ENCODE data around the gene SKI. TPM values are rescaled to one million over a fixed set of nuclear protein-coding genes. Genes with fewer than 3 reads are reported as not detected.

SKI gene
- total RNA-seq, 2 donors from 2014 or later, result 65.4 to 79.2 TPM

- Histone ChIP-seq H3K36me3 (ENCODE audit: control insufficient read depth, insufficient read depth, low read length) (no peaks in the 10 kb centered on the region), H3K9me3 (ENCODE audit: control insufficient read depth, low read length) (no peaks in the 10 kb centered on the region), H3K27me3 (ENCODE audit: control insufficient read depth, insufficient read depth, low read length, poor library complexity, severe bottlenecking) (no peaks in the 10 kb centered on the region), H3K4me3 (ENCODE audit: low read length) (peak overlapping the region; percentile 78), H3K4me1 (ENCODE audit: control insufficient read depth, insufficient read depth, low read length) (no peaks in the 10 kb centered on the region), H3K27ac (ENCODE audit: low read depth, low read length) (no peak overlapping the region), H3K9ac (ENCODE audit: extremely low read depth, low read length, poor library complexity, severe bottlenecking) (no peak overlapping the region)
- no peaks in the 10 kb centered on the region for H3K27me3 Mint-ChIP-seq (ENCODE audit: insufficient read depth)
- H3K4me3 Mint-ChIP-seq, result peak overlapping the region; percentile 58
- WGBS, 2 experiments (ENCODE audit: insufficient coverage in 1 of 2, insufficient read length in 1 of 2), result 50 to 54% methylated on average over 13 to 24 of the region's 24 CpGs
- DNase-seq, result peak; percentile 93
- no peaks in the 10 kb centered on the region for H3K36me3 Mint-ChIP-seq (ENCODE audit: low read depth)
- peaks cover 5% of the 10 kb centered on the region for H3K4me1 Mint-ChIP-seq
- no peaks in the 10 kb centered on the region for H3K9me3 Mint-ChIP-seq
- peak overlapping the region; percentile 91 for H3K27ac Mint-ChIP-seq
- TF ChIP-seq CTCF (conservative IDR thresholded peaks at IDR 0.05), result peak; percentile 28
Observed at GRCh38 chr1:2199042-2199810, 28.9 kb upstream of the SKI start.

- Mint-ChIP-seq H3K27ac (no peak overlapping the region), H3K4me1 (peaks cover 7% of the 10 kb centered on the region), H3K36me3 (ENCODE audit: low read depth) (no peaks in the 10 kb centered on the region), H3K4me3 (no peak overlapping the region), H3K9me3 (no peaks in the 10 kb centered on the region), H3K27me3 (ENCODE audit: insufficient read depth) (no peaks in the 10 kb centered on the region)
- no peak for TF ChIP-seq CTCF (conservative IDR thresholded peaks at IDR 0.05)
- Histone ChIP-seq H3K27me3 (ENCODE audit: control insufficient read depth, insufficient read depth, low read length, poor library complexity, severe bottlenecking) (no peaks in the 10 kb centered on the region), H3K4me3 (ENCODE audit: low read length) (no peak overlapping the region), H3K9ac (ENCODE audit: extremely low read depth, low read length, poor library complexity, severe bottlenecking) (no peak overlapping the region), H3K4me1 (ENCODE audit: control insufficient read depth, insufficient read depth, low read length) (no peaks in the 10 kb centered on the region), H3K36me3 (ENCODE audit: control insufficient read depth, insufficient read depth, low read length) (no peaks in the 10 kb centered on the region), H3K27ac (ENCODE audit: low read depth, low read length) (no peak overlapping the region), H3K9me3 (ENCODE audit: control insufficient read depth, low read length) (no peaks in the 10 kb centered on the region)
- no peak for DNase-seq
- 86 to 92% methylated on average over 13 to 21 of the region's 21 CpGs for WGBS, 2 experiments (ENCODE audit: insufficient coverage in 1 of 2, insufficient read length in 1 of 2)
Observed at GRCh38 chr1:2200308-2200943, 27.7 kb upstream of the SKI start.

GRCh38 chr1:2201062-2201461, 27.1 kb upstream of the SKI start:
- Mint-ChIP-seq H3K4me3 (no peak overlapping the region), H3K4me1 (peaks cover 7% of the 10 kb centered on the region), H3K27me3 (ENCODE audit: insufficient read depth) (peaks cover 3% of the 10 kb centered on the region), H3K36me3 (ENCODE audit: low read depth) (no peaks in the 10 kb centered on the region), H3K27ac (no peak overlapping the region), H3K9me3 (no peaks in the 10 kb centered on the region)
- no peak for TF ChIP-seq CTCF (conservative IDR thresholded peaks at IDR 0.05)
- Histone ChIP-seq H3K4me3 (ENCODE audit: low read length) (no peak overlapping the region), H3K27me3 (ENCODE audit: control insufficient read depth, insufficient read depth, low read length, poor library complexity, severe bottlenecking) (peaks cover 5% of the 10 kb centered on the region), H3K36me3 (ENCODE audit: control insufficient read depth, insufficient read depth, low read length) (no peaks in the 10 kb centered on the region), H3K9ac (ENCODE audit: extremely low read depth, low read length, poor library complexity, severe bottlenecking) (no peak overlapping the region), H3K27ac (ENCODE audit: low read depth, low read length) (no peak overlapping the region), H3K9me3 (ENCODE audit: control insufficient read depth, low read length) (no peaks in the 10 kb centered on the region), H3K4me1 (ENCODE audit: control insufficient read depth, insufficient read depth, low read length) (no peaks in the 10 kb centered on the region)
- no peak for DNase-seq
- 92 to 99% methylated on average over 12 to 14 of the region's 14 CpGs for WGBS, 2 experiments (ENCODE audit: insufficient coverage in 1 of 2, insufficient read length in 1 of 2)

Data from endodermal cell (in vitro differentiated cells).